ENCODE measurements around the gene DPP7.

DNA sequence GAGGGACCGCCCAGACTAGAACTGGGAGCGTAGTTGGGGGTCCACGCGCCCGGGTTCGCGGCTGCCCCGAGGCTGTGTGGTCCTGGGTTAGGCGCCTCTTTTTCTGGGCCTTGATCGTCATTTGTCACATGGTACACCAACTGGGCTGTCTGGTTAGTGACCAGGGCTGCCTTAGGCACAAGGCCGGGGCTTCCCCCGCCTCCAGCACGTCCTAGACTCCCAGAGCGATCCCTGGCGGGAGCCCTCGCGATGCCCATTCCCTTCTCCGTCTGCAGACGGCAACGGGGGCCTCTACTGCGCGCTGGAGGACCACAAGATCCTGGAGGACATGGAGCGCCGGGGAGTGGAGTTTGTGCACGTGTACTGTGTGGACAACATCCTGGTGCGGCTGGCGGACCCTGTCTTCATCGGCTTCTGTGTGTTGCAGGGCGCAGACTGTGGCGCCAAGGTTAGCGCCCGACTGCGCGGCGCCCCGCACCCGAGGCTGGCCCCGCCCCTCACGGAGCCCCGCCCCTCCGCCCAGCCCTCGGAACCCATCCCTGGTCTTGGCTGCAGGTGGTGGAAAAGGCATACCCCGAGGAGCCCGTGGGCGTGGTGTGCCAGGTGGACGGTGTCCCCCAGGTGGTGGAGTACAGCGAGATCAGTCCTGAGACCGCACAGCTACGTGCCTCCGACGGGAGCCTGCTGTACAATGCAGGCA lies 35.7 kb downstream of the DPP7 start:
- TF ChIP-seq, protein P1, sequence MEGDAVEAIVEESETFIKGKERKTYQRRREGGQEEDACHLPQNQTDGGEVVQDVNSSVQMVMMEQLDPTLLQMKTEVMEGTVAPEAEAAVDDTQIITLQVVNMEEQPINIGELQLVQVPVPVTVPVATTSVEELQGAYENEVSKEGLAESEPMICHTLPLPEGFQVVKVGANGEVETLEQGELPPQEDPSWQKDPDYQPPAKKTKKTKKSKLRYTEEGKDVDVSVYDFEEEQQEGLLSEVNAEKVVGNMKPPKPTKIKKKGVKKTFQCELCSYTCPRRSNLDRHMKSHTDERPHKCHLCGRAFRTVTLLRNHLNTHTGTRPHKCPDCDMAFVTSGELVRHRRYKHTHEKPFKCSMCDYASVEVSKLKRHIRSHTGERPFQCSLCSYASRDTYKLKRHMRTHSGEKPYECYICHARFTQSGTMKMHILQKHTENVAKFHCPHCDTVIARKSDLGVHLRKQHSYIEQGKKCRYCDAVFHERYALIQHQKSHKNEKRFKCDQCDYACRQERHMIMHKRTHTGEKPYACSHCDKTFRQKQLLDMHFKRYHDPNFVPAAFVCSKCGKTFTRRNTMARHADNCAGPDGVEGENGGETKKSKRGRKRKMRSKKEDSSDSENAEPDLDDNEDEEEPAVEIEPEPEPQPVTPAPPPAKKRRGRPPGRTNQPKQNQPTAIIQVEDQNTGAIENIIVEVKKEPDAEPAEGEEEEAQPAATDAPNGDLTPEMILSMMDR (conservative IDR thresholded peaks at IDR 0.05 in 1 of 2, IDR thresholded peaks at IDR 0.05 in 1 of 2; ENCODE audit: extremely low read depth in 1 of 2, insufficient read depth in 1 of 2, low read depth in 1 of 2, low read length in 2 of 2): no peak
- no peak for TF ChIP-seq EZH2 (IDR thresholded peaks at IDR 0.05; ENCODE audit: borderline replicate concordance, low read length)
